Smooth muscle cell of the brain vasculature (primary cell): Measurements from ENCODE around the gene SPATA31D4.
"Not testable (repeated sequence)": the region's sequence is repeated elsewhere in the genome, so short reads cannot be mapped to it uniquely, and the experiment has no call there.

Experiments used
- DNase-seq: peaks from one replicate; pipeline ENCODE4 v3.0.0-alpha.2; 2012; ENCODE audit warnings: low read depth, low spot score

The SPATA31D4 gene

DNA sequence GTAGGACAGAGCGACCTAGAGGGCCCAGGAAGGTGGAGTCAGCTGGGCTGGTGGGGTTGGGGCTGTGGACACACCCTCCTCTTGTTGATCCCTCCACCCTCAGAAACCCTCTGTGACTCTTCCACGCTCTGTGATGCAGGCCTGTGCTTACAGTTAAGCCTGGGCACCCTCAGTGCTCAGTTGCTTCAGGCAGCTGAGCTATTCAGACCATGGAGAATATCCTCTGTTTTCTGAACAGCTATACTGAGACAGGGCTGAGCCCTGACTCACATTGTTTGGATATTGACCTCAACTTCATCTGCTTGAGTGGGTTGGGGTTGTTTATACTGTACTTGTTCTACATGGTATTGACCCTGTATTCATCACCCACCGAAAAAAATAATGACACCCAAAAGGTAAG lies at the start of gene SPATA31D4:
TSS of gene SPATA31D4 (plus strand) at position 124 of the 400 bp plus-strand sequence. CDS start at position 210, 86 bp downstream.
- not testable (repeated sequence) for DNase-seq

DNA sequence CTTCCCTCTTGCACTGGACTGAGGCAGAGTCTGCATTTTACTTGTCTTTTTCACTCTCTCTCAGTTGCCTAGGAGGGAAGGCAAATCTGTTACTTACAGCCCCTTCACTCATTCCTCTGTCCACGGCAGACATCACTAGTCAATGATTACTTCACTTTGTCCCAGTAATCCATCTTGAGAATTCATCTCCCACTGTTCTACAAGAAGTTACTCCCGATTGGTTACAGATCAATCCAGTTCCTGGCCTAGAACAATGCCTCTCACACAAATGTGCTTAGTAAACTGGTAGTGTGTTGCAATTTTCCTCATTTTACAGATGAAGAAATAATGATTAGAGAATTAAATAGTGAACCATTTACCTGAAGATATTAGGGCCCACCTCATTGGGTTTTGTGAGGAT lies 49.7 kb upstream of the SPATA31D4 start:
- DNase-seq = no peak

GRCh38 chr9:81879501-81879916 lies 48.7 kb upstream of the SPATA31D4 start:
- no peak for DNase-seq

- DNase-seq = no peak
Observed at GRCh38 chr9:81885602-81886001, 42.6 kb upstream of the SPATA31D4 start.

- DNase-seq = no peak
Observed at GRCh38 chr9:81886665-81887064, 41.6 kb upstream of the SPATA31D4 start.

DNA sequence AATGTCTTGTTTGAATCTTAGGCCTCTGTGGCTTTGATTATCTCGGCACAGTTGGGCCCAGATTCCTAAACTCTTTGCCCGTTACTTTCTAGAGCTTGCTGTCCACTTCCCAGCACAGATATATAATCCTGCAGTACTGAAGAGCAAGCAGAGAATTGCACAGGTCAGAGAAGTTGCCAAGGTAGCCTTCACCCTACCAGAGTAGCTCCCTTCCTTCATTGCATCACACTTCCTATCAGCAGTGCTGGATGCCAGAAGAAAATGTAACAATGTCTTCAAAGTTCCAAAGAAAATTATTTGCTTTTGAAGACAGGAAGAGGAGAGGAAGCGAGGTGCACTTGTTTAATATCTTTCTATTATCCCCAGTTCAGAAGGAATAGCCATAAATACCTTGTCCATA lies 38.1 kb upstream of the SPATA31D4 start:
- no peak for DNase-seq

DNA sequence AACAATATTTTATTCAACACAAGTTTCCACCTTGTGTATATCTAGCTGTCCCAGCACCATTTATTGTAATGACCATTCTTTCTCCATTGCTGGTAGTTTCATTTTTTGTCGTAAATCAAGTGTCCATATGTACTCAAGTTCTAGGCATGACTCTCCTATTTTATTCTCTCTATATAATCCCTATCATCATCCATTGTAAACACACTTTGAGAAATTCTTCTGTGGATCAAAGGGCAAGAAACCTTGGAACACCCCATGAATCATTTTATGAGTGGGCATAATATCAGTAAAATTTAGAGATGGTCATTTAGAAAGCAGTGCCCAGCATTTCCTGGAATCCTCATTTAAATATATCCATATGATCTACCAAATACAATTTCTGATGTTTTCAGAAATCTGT lies 35.8 kb upstream of the SPATA31D4 start:
- DNase-seq = no peak

- DNase-seq = no peak
Observed at GRCh38 chr9:81893929-81894328, 34.3 kb upstream of the SPATA31D4 start.

DNA sequence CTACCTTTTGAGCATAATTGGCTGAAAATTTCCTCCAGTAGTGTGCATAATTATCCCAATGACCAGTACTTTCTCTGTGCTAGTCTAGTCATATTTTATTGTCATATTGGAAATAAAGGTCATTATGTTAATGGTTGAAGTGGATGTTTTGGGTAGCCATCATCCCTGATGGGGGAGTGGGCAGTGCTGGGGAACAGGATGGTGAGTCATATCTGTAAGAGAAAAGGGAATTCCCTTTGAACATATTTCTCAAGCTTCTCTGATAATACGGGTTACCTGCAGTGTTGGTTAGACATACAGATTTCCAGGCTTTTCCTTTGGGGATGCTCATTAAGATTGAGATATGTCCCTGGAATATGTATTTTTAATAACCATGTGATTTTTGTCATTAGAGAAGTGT lies 33.3 kb upstream of the SPATA31D4 start:
- DNase-seq = no peak

GRCh38 chr9:81896070-81896469 lies 32.2 kb upstream of the SPATA31D4 start:
- DNase-seq = no peak

- DNase-seq = no peak
Observed at GRCh38 chr9:81898851-81899250, 29.4 kb upstream of the SPATA31D4 start.

- DNase-seq = no peak
Observed at GRCh38 chr9:81902196-81902595, 26.0 kb upstream of the SPATA31D4 start.

- DNase-seq = no peak
Observed at GRCh38 chr9:81902626-81903025, 25.6 kb upstream of the SPATA31D4 start.

GRCh38 chr9:81906671-81907070 lies 21.6 kb upstream of the SPATA31D4 start:
- no peak for DNase-seq

DNA sequence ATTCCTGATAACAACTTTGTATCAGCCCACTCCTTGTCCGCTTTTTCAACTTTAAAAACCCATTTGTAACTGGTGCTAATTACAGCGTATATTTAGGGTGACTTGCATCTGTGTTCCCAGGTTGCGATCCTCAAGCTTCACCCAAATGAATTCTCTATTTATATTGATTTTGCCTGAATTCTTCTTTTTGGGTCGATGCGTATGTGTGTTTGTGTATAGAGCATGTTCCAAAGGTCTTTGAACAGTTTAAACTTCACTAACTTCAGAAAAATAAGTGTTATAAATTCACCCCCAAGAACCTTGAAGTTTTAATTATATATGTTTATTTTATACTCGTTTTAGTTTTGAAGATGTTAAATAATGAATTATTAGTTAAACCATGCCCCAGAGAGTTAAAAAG lies 16.1 kb upstream of the SPATA31D4 start:
- no peak for DNase-seq

DNA sequence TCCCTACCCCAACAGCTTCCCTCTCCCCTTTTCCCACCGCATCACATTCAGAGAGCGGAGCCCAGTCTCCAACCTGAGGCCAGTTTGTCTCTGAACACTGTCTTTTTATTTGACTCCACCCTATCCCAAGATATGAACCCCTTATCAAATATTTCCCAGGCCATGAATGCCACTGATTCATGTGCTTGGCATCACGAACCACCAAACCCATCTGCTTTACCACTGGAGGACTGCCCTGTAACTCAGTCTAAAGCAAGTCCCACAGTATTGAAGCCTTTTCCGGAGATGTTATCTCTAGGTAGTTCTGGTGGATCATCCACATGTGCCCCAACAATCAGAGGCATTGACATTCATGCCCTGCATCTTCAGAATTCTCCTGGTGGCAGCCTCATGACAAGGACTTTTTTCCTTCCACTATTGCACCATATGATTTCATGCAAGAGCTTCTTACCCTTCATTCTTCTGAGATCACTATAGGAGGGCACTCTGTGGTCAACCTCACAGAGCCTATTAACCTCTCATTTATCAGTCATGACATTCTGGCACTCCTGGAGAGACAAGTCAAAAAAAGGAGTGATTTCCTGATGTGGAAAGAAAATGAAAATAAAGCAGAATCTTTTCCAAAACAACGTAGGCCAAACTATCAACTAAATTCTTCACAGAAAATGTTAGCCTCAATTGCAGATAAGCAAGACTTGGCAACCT lies 12.3 kb upstream of the SPATA31D4 start:
- DNase-seq = no peak

DNA sequence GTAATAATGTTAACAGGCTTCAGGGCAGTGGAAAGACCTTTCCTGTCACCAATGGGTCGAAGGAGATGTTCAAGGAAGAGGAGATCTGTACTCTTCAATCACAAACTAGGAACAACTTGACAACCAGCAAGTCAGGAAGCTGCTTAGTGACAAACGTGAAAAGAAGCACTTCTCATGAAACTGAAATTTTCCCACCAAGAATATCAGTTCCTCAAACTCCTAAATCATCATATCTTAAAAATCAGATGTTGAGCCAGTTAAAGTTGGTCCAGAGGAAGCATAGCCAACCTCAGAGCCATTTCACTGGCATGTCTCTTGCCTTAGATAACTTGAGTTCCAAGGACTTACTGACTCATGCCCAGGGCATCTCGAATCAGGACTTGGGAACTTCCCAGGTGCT lies 9.7 kb upstream of the SPATA31D4 start:
- not testable (repeated sequence) for DNase-seq

DNA sequence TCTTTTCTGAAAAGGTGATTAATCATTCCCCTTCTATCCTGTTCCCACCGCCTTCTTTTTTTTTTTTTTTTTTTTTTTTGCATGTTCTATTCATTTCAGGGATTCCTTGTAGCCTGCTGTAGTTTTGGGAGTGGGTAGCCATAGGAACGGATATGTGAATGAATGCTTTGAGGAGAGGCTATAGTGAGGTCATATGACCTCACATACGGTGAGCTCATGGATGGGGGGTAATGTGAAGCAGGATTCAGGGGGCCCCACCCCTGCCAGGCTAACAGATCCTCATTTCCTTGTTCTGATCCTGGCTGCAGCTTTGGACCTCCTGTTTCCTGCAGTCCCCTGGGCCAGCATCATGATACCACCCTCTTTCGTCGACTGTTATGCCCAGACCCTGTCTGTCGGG lies 1.9 kb downstream of the SPATA31D4 start:
- not testable (repeated sequence) for DNase-seq

GRCh38 chr9:81933547-81933946 lies 5.3 kb downstream of the SPATA31D4 start:
- DNase-seq = not testable (repeated sequence)

- DNase-seq = not testable (repeated sequence)
Observed at GRCh38 chr9:81943393-81943792, 15.2 kb downstream of the SPATA31D4 start, which contains the start of gene SPATA31D3. TSS of gene SPATA31D3 (plus strand) at chr9:81943500. CDS start at chr9:81943586, 86 bp downstream.

GRCh38 chr9:81948650-81949049 lies 20.4 kb downstream of the SPATA31D4 start:
- DNase-seq = not testable (repeated sequence)

GRCh38 chr9:81953096-81953495 lies 24.9 kb downstream of the SPATA31D4 start:
- no peak for DNase-seq

- no peak for DNase-seq
Observed at GRCh38 chr9:81955625-81956024, 27.4 kb downstream of the SPATA31D4 start.
